Measurements from ENCODE around the gene POU3F2. TPM values are rescaled to one million over a fixed set of nuclear protein-coding genes. Genes with fewer than 3 reads are reported as not detected.
A peak's percentile ranks its signal among the peaks of the same experiment; 100 is the strongest.

Gene POU3F2
- total and polyA plus RNA-seq, 11 donors = 0.01 TPM; not detected in 10

DNA sequence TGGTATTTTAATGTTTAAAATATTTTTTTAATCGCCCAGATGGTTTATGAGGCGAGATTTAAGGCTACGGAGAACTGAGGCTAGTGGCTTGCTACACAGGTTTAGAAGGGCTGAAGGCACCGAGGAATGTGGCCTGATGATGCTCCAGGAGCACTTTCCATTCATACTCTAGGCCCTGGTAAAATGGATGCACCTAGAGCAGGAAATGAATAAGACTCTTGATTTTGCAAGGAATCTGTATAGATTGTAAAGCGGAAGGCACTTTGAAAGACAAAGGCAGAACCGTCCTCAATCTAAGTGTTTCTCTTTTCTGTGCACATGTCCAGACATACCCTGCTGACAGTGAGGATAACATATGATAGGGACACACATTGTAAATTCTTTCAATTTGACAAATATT lies 30.1 kb downstream of the POU3F2 start:
- H3K27me3 ChIP-seq = no peaks in the 10 kb centered on the region
- intact Hi-C loops (cut with DNase I) = no loop called here
- no peak overlapping the region for H3K4me3 ChIP-seq
- 96 to 98% (median 97%) methylated on average over 6 of the region's 6 CpGs for WGBS, 4 donors
- DNase-seq (no peak), ATAC-seq (no peak)
- no peaks in the 10 kb centered on the region for H3K4me1 ChIP-seq
- H3K9me3 ChIP-seq = no peaks in the 10 kb centered on the region
- TF ChIP-seq POLR2A (IDR thresholded peaks at IDR 0.05) = no peak
- TF ChIP-seq, protein P1, sequence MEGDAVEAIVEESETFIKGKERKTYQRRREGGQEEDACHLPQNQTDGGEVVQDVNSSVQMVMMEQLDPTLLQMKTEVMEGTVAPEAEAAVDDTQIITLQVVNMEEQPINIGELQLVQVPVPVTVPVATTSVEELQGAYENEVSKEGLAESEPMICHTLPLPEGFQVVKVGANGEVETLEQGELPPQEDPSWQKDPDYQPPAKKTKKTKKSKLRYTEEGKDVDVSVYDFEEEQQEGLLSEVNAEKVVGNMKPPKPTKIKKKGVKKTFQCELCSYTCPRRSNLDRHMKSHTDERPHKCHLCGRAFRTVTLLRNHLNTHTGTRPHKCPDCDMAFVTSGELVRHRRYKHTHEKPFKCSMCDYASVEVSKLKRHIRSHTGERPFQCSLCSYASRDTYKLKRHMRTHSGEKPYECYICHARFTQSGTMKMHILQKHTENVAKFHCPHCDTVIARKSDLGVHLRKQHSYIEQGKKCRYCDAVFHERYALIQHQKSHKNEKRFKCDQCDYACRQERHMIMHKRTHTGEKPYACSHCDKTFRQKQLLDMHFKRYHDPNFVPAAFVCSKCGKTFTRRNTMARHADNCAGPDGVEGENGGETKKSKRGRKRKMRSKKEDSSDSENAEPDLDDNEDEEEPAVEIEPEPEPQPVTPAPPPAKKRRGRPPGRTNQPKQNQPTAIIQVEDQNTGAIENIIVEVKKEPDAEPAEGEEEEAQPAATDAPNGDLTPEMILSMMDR (IDR thresholded peaks at IDR 0.05) = no peak
- no peak overlapping the region for H3K27ac ChIP-seq
- peaks cover 0 to 4% (median 0%) of the 10 kb centered on the region in 9 donors for H3K36me3 ChIP-seq

DNA sequence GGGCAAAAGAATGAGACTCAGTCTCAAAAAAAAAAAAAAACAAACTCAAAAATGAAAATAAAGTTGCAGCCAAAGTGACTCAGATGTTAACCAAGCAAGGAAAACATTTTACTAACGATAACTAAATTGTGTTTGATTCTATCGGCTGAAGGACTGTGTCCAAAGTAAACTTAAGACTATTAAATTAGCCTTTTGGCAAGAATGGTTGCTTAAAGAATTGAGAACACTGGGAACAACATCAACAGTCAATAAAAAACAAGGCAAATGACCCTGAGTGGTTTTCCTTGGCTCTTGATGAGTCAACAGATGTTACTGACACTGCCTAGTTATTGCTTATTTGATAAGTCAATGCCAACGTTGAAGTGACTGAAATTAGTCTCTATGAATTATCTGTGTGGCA lies 36.7 kb downstream of the POU3F2 start:
- WGBS, 4 donors = 53 to 72% (median 67%) methylated on average over 3 of the region's 3 CpGs
- no peak for ATAC-seq
- TF ChIP-seq, protein P1 (IDR thresholded peaks at IDR 0.05) = no peak
- TF ChIP-seq POLR2A (IDR thresholded peaks at IDR 0.05) = no peak
- Histone ChIP-seq H3K36me3 (peaks cover 0 to 38% (median 12%) of the 10 kb centered on the region in 9 donors), H3K9me3 (peaks cover 0 to 6% (median 0%) of the 10 kb centered on the region in 12 donors), H3K27me3 (no peaks in the 10 kb centered on the region), H3K27ac (no peak overlapping the region), H3K4me3 (no peak overlapping the region), H3K4me1 (no peaks in the 10 kb centered on the region)
- intact Hi-C loops (cut with DNase I) = no loop called here
- no peak for DNase-seq

DNA sequence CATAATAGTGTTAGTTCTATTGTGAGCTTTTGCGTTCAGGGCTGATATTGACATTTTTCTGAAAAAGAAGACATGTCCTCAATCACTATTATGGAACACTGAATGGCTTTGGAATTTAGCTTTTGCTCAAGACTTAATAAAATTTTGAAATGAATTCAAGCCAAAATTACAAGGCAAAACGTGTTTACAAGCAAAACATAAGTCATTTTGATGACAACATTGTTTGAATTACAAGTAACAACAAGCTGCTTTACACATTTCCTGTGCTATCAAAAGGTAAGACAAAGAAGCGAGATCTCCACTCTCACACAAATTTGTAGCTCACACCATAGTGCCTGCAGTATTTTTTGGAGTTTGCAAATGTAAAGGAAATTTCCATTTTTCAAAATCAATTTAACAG lies 37.4 kb downstream of the POU3F2 start:
- intact Hi-C loops (cut with DNase I) = no loop called here
- ATAC-seq = no peak
- DNase-seq = no peak
- 83 to 89% (median 86%) methylated on average over 3 of the region's 3 CpGs for WGBS, 4 donors
- TF ChIP-seq, protein P1 (IDR thresholded peaks at IDR 0.05) = no peak
- no peak for TF ChIP-seq POLR2A (IDR thresholded peaks at IDR 0.05)
- no peaks in the 10 kb centered on the region for H3K27me3 ChIP-seq
- H3K4me3 ChIP-seq = no peak overlapping the region
- H3K27ac ChIP-seq = no peak overlapping the region
- peaks cover 0 to 40% (median 12%) of the 10 kb centered on the region in 9 donors for H3K36me3 ChIP-seq
- peaks cover 0 to 6% (median 0%) of the 10 kb centered on the region in 12 donors for H3K9me3 ChIP-seq
- no peaks in the 10 kb centered on the region for H3K4me1 ChIP-seq

DNA sequence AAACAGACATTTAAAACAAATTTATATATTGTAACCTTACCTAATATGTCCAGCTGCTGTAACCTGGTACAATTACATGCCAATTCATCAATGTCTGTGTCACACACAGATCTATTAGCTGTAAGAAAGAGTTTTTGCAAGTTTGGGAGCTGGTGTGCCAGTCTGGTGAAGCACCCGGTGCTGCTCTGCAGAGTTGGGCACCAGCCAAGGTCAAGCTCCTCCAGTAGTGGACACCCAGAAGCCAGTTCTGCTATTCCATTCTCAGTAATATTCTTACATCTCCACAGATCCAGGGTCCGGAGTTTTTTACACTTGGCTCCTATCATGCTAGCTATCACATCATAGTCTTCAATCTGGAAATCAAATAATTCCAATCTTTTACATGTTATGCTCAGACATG lies 41.0 kb downstream of the POU3F2 start:
- H3K4me3 ChIP-seq = no peak overlapping the region
- no peaks in the 10 kb centered on the region for H3K27me3 ChIP-seq
- no peak overlapping the region for H3K27ac ChIP-seq
- H3K9me3 ChIP-seq = peaks cover 0 to 6% (median 0%) of the 10 kb centered on the region in 12 donors
- intact Hi-C loops (cut with DNase I) = no loop called here
- peaks cover 0 to 58% (median 16%) of the 10 kb centered on the region in 9 donors for H3K36me3 ChIP-seq
- TF ChIP-seq POLR2A (IDR thresholded peaks at IDR 0.05) = no peak
- TF ChIP-seq, protein P1 (IDR thresholded peaks at IDR 0.05) = no peak
- ATAC-seq = no peak
- no peaks in the 10 kb centered on the region for H3K4me1 ChIP-seq
- DNase-seq = peak in 2 of 5 donors; percentile 7 to 32
- 67 to 81% (median 70%) methylated on average over 2 of the region's 2 CpGs for WGBS, 4 donors
